Trophoblast cell (in vitro differentiated cells and primary cell): ENCODE results near the gene C1GALT1C1. TPM values are rescaled to one million over a fixed set of nuclear protein-coding genes. Genes with fewer than 3 reads are reported as not detected.
A peak's percentile ranks its signal among the peaks of the same experiment; 100 is the strongest.

Experiments
- DNase-seq, 2 donors: peaks; one replicate each; pipeline ENCODE4 v3.0.0-alpha.2; 2016
- H2AFZ ChIP-seq: 2 replicates; pipeline ENCODE4 v1.6.1; 2013; ENCODE audit warnings: low read length, moderate library complexity, mild to moderate bottlenecking; ENCODE audit not compliant: insufficient read depth, poor library complexity
- H2AK5ac ChIP-seq: 2 replicates; pipeline ENCODE4 v1.6.1; 2013; ENCODE audit warnings: mild to moderate bottlenecking, low read length
- H2BK120ac ChIP-seq: 2 replicates; pipeline ENCODE4 v1.6.1; 2013; ENCODE audit warnings: low read length, mild to moderate bottlenecking, moderate library complexity; ENCODE audit not compliant: insufficient read depth, poor library complexity
- H2BK12ac ChIP-seq: 2 replicates; pipeline ENCODE4 v1.6.1; 2013; ENCODE audit warnings: mild to moderate bottlenecking, low read length, moderate library complexity
- H2BK5ac ChIP-seq: 2 replicates; pipeline ENCODE4 v1.6.1; 2013; ENCODE audit warnings: low read length, low read depth, moderate library complexity, mild to moderate bottlenecking; ENCODE audit not compliant: poor library complexity
- H3K14ac ChIP-seq: 2 replicates; pipeline ENCODE4 v1.6.1; 2013; ENCODE audit warnings: mild to moderate bottlenecking, low read length
- H3K18ac ChIP-seq: 2 replicates; pipeline ENCODE4 v1.6.1; 2013; ENCODE audit warnings: mild to moderate bottlenecking, low read length
- H3K23ac ChIP-seq: 2 replicates; pipeline ENCODE4 v1.6.1; 2013; ENCODE audit warnings: low read length
- H3K27ac ChIP-seq: 2 replicates; pipeline ENCODE4 v1.5.1; 2013; ENCODE audit warnings: low read depth, mild to moderate bottlenecking, inconsistent platforms, low read length, moderate library complexity
- H3K27me3 ChIP-seq: 2 replicates; pipeline ENCODE4 v1.6.1; 2013; ENCODE audit warnings: inconsistent platforms, mild to moderate bottlenecking, low read length, moderate library complexity; ENCODE audit not compliant: insufficient read depth
- H3K36me3 ChIP-seq, 2 experiments: 1 replicate in 1 of 2; 2 replicates in 1 of 2; pipeline ENCODE4 v1.6.1; 2013; ENCODE audit warnings: low read length in 2 of 2, mild to moderate bottlenecking in 2 of 2, moderate library complexity in 1 of 2; ENCODE audit not compliant: insufficient read depth in 2 of 2, control insufficient read depth in 1 of 2
- H3K4ac ChIP-seq: 2 replicates; pipeline ENCODE4 v1.6.1; 2013; ENCODE audit warnings: low read depth, mild to moderate bottlenecking, low read length, moderate library complexity
- H3K4me1 ChIP-seq, 2 experiments: 1 replicate in 1 of 2; 2 replicates in 1 of 2; pipeline ENCODE4 v1.6.1; 2013; ENCODE audit warnings: low read length in 2 of 2, mild to moderate bottlenecking in 2 of 2, moderate library complexity in 1 of 2; ENCODE audit not compliant: insufficient read depth in 2 of 2, control insufficient read depth in 1 of 2
- H3K4me2 ChIP-seq: 2 replicates; pipeline ENCODE4 v1.6.1; 2013; ENCODE audit warnings: inconsistent platforms, mild to moderate bottlenecking, low read length, moderate library complexity
- H3K4me3 ChIP-seq: 2 replicates; pipeline ENCODE4 v1.5.1; 2013; ENCODE audit warnings: mild to moderate bottlenecking, low read depth, low read length, inconsistent platforms
- H3K79me1 ChIP-seq: one replicate; pipeline ENCODE4 v1.6.1; 2013; ENCODE audit warnings: low read length
- H3K79me2 ChIP-seq: 2 replicates; pipeline ENCODE4 v1.6.1; 2013; ENCODE audit warnings: low read length, mild to moderate bottlenecking; ENCODE audit not compliant: control insufficient read depth, insufficient read depth, poor library complexity
- H3K9ac ChIP-seq: 2 replicates; pipeline ENCODE4 v1.6.1; 2013; ENCODE audit warnings: mild to moderate bottlenecking, low read length
- H3K9me3 ChIP-seq: 2 replicates; pipeline ENCODE4 v1.6.1; 2013; ENCODE audit warnings: low read depth, mild to moderate bottlenecking, control low read depth, inconsistent platforms, low read length; ENCODE audit not compliant: insufficient read depth
- H4K12ac ChIP-seq: 2 replicates; pipeline ENCODE4 v1.6.1; 2013; ENCODE audit warnings: low read depth, mild to moderate bottlenecking, low read length, moderate library complexity
- H4K8ac ChIP-seq: 2 replicates; pipeline ENCODE4 v1.6.1; 2013; ENCODE audit warnings: low read depth, mild to moderate bottlenecking, low read length, moderate library complexity
- H4K91ac ChIP-seq: one replicate; pipeline ENCODE4 v1.6.1; 2013; ENCODE audit warnings: low read depth, mild to moderate bottlenecking, low read length, moderate library complexity
- WGBS: extraction: QIAGEN DNeasy Blood & Tissue Kit; methylation state at CpG from one replicate; pipeline ENCODE4 v1.1.7; 2013; ENCODE audit warnings: missing lambda C conversion rate; ENCODE audit not compliant: insufficient read length, insufficient coverage; ENCODE audit errors: extremely low coverage; 5-methylcytosine and 5-hydroxymethylcytosine counted together
- polyA plus RNA-seq: library from polyadenylated mRNA; stranded (reverse); fragments of 200-250 nt; gene quantifications from 2 replicates; pipeline ENCODE4 v1.2.3, GENCODE V29; 2013

Gene C1GALT1C1
- 13.8 and 14.6 TPM in 2 replicates for polyA plus RNA-seq

DNA sequence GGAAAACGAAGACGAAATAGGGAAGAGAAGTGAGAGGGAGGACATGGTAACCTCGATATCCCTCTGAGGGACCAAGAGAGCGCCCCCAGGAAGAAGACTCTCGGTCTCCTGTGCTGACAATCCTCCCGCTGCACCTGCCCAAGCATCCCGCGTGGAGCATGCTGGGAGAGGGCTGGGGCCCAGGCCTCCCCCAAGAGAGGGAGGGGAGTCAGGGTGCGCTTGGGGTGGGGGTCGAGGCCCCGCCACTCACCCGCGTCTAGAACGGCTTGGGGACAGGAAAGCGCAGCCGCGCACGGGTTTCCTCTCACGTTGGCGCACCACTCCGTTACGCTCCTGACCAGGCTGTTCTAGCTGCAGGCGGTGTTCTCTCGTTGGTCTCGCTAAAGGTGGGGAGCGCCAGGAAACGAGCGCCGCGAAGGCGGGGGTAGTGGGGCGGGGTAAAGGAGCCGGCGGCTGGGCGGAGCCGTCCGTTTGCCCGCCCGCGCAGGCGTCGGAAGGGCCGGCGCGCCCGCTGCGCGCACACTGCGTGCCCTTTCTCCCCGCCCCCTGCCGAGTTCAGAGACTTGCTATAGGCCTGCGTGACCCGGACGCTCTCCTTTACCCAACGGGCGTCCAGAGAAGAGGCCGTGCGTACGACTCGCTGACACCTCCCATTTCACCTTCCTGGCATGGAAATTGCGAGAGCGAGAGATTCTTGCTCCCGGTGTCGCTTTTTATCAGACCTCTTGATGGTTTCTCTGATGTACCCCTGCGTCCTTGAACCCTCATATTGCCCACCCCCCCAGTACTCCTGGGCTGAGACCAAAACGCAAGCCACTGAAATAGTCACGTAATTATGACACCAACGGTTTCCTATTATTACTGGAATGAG lies at the start of gene C1GALT1C1:
Gene C1GALT1C1, minus strand, starts transcription at position 388 of the 871 bp plus-strand sequence. CDS start 2,888 bp downstream, outside the sequence.
- Histone ChIP-seq H3K23ac (no peak within 1 kb of the TSS), H4K8ac (peak within 1 kb of the TSS; percentile 90), H3K27ac (peak within 1 kb of the TSS; percentile 67), H3K4ac (no peak within 1 kb of the TSS), H4K12ac (peak within 1 kb of the TSS; percentile 26), H3K4me1 (no peaks in the 10 kb centered on the region), H3K9me3 (no peaks in the 10 kb centered on the region), H2AFZ (peak within 1 kb of the TSS; percentile 81), H3K18ac (peak within 1 kb of the TSS; percentile 68), H4K91ac (peak within 1 kb of the TSS; percentile 43), H3K36me3 (no peaks in the 10 kb centered on the region), H3K14ac (peak within 1 kb of the TSS; percentile 53), H2AK5ac (no peak within 1 kb of the TSS), H3K79me1 (peaks cover 2% of the 10 kb centered on the region), H2BK120ac (peak within 1 kb of the TSS; percentile 81), H2BK5ac (no peak within 1 kb of the TSS), H3K9ac (peak within 1 kb of the TSS; percentile 63), H3K79me2 (no peaks in the 10 kb centered on the region), H3K4me2 (peak within 1 kb of the TSS; percentile 80), H3K27me3 (no peaks in the 10 kb centered on the region), H2BK12ac (no peak within 1 kb of the TSS), H3K4me3 (peak within 1 kb of the TSS; percentile 84)
- no CpG with 5 or more reads among the region's 68 CpGs for WGBS
- DNase-seq, result peak; percentile 88 to 89

DNA sequence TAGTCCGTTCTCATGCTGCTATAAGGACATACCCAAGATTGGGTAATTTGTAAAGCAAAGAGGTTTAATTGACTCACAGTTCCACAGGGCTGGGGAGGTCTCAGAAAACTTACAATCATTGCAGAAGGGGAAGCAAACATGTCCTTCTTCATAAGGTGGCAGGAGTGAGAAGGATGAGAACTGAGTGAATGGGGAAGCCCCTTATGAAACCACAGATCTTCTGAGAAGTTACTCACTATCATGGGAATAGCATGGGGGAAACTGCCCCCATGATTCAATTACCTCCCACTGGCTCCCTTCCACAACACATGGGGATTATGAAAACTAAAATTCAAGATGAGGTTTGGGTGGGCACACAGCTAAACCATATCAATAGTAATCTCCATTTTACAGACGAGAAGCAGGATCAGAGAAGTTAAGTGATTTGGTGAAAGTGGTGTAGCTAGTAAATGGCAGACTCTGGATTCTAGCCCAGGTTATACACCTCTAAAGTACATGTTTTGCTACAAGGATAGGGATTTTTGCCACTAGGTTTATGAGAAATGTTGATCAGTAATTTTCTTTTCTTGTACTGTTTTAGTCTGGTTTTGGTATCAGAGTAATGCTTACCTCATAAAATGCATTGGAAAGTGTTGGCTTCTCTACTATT lies 47.3 kb upstream of the C1GALT1C1 start:
- no peak overlapping the region for H3K18ac ChIP-seq
- H3K9ac ChIP-seq, result no peak overlapping the region
- H3K14ac ChIP-seq, result no peak overlapping the region
- no peak overlapping the region for H2BK12ac ChIP-seq
- H3K27ac ChIP-seq, result no peak overlapping the region
- no peaks in the 10 kb centered on the region for H3K4me1 ChIP-seq
- H3K79me2 ChIP-seq, result no peaks in the 10 kb centered on the region
- H3K4me2 ChIP-seq, result no peak overlapping the region
- H3K23ac ChIP-seq, result no peak overlapping the region
- H3K4ac ChIP-seq, result no peak overlapping the region
- no peak overlapping the region for H2BK5ac ChIP-seq
- no peaks in the 10 kb centered on the region for H3K36me3 ChIP-seq
- DNase-seq, result no peak
- H4K12ac ChIP-seq, result no peak overlapping the region
- H4K8ac ChIP-seq, result no peak overlapping the region
- H4K91ac ChIP-seq, result no peak overlapping the region
- no peak overlapping the region for H2AK5ac ChIP-seq
- WGBS, result no CpG with 5 or more reads among the region's 2 CpGs
- H3K79me1 ChIP-seq, result no peaks in the 10 kb centered on the region
- H3K4me3 ChIP-seq, result no peak overlapping the region
- no peaks in the 10 kb centered on the region for H3K9me3 ChIP-seq
- H2AFZ ChIP-seq, result no peak overlapping the region
- H3K27me3 ChIP-seq, result no peaks in the 10 kb centered on the region
- no peak overlapping the region for H2BK120ac ChIP-seq

GRCh38 chrX:120672841-120673530 lies 43.1 kb upstream of the C1GALT1C1 start:
- H4K8ac ChIP-seq, result no peak overlapping the region
- H3K27me3 ChIP-seq, result no peaks in the 10 kb centered on the region
- no CpG with 5 or more reads among the region's 4 CpGs for WGBS
- no peak overlapping the region for H3K27ac ChIP-seq
- no peak overlapping the region for H3K4me3 ChIP-seq
- H3K14ac ChIP-seq, result no peak overlapping the region
- H3K4me2 ChIP-seq, result no peak overlapping the region
- H4K91ac ChIP-seq, result no peak overlapping the region
- no peak overlapping the region for H2BK120ac ChIP-seq
- no peaks in the 10 kb centered on the region for H3K79me2 ChIP-seq
- H3K4ac ChIP-seq, result no peak overlapping the region
- no peak overlapping the region for H2AFZ ChIP-seq
- H2BK5ac ChIP-seq, result no peak overlapping the region
- H2BK12ac ChIP-seq, result no peak overlapping the region
- no peaks in the 10 kb centered on the region for H3K79me1 ChIP-seq
- no peaks in the 10 kb centered on the region for H3K4me1 ChIP-seq
- H3K9me3 ChIP-seq, result no peaks in the 10 kb centered on the region
- no peak overlapping the region for H3K9ac ChIP-seq
- H3K23ac ChIP-seq, result no peak overlapping the region
- no peak overlapping the region for H2AK5ac ChIP-seq
- H3K36me3 ChIP-seq, result no peaks in the 10 kb centered on the region
- DNase-seq, result no peak
- H3K18ac ChIP-seq, result no peak overlapping the region
- no peak overlapping the region for H4K12ac ChIP-seq

GRCh38 chrX:120672389-120672788 lies 42.5 kb upstream of the C1GALT1C1 start:
- no CpG with 5 or more reads among the region's 3 CpGs for WGBS
- Histone ChIP-seq H2BK120ac (no peak overlapping the region), H3K4ac (no peak overlapping the region), H3K79me1 (no peaks in the 10 kb centered on the region), H2BK5ac (no peak overlapping the region), H3K9ac (no peak overlapping the region), H2AFZ (no peak overlapping the region), H3K4me1 (no peaks in the 10 kb centered on the region), H3K14ac (no peak overlapping the region), H3K18ac (no peak overlapping the region), H3K79me2 (no peaks in the 10 kb centered on the region), H3K4me3 (no peak overlapping the region), H2BK12ac (no peak overlapping the region), H4K91ac (no peak overlapping the region), H4K12ac (no peak overlapping the region), H3K23ac (no peak overlapping the region), H4K8ac (no peak overlapping the region), H3K36me3 (no peaks in the 10 kb centered on the region), H3K9me3 (no peaks in the 10 kb centered on the region), H3K27me3 (no peaks in the 10 kb centered on the region), H2AK5ac (no peak overlapping the region), H3K27ac (no peak overlapping the region), H3K4me2 (no peak overlapping the region)
- peak in 1 of 2 donors; percentile 11 for DNase-seq
